ENCODE results near the gene USP25.

USP25 gene

DNA sequence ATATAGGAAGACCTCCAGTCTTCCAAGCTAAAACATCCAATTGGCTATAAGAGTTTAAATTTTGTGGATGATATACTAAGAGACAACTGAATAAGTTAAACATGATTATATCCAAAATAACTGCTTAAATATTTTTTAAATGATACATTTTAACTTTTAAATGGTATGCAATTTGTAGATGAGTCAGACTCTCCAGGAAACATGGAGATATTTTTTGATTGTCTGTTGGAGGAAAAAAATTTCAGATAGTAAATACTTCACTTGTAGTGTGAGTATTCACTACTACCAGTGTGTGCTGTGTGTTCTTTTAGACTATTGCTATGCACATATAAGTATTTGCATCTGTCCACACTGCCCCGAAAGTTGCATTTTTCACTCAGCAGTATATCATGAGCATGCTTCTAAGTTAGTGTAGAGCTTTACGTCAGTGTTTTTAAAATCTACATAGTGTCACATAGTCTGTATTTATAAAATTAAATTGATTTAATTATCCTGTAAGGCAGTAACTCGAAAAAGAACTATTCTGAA lies 91.1 kb downstream of the USP25 start:
- no peak for DNase-seq

GRCh38 chr21:15823486-15824150 lies 93.8 kb downstream of the USP25 start:
- no peak for DNase-seq

GRCh38 chr21:15825700-15826099 lies 95.9 kb downstream of the USP25 start:
- no peak for DNase-seq

- no peak for DNase-seq
Measured at GRCh38 chr21:15826147-15826780, 96.5 kb downstream of the USP25 start.

DNA sequence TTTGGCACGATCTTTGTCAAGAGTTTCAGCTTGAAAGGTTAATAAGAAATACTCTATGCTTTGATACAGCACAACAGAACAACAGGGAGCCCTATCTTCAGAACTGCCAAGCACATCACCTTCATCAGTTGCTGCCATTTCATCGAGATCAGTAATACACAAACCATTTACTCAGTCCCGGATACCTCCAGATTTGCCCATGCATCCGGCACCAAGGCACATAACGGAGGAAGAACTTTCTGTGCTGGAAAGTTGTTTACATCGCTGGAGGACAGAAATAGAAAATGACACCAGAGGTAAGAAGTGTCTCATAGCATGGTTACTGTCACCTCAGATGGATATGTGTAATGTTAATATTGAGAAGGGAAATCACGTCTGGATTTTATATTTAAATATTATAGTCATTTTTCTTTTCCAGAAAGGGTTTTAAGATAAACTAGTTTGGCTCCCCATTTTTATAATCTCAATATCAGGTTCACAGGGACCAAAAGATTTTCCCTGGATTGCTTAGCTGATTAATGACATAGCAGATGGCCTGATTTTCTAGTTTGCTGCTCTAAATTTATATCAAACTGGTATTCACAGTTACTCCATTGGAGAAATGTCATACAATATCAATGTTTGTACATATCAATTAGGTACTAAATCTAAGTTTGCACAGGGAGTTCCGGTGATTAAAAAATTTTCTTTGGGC lies 97.3 kb downstream of the USP25 start:
- no peak for DNase-seq

DNA sequence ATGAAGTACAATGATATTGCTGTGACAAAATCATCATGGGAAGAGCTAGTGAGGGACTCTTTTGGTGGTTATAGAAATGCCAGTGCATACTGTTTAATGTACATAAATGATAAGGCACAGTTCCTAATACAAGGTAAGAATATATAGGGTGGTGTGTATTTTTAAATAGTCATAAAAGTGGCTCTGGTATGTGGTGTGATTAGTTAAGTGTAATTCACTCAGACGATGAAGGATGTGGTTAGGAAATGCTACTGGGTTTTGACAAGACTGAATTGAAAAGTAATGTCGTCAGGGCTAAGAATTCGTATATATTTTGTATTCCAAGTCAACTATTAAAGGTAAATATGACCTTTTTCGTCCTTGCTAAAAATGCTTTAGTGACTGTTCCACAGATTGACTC lies 101.7 kb downstream of the USP25 start:
- DNase-seq = no peak

- DNase-seq = no peak
Measured at GRCh38 chr21:15837645-15838044, 107.9 kb downstream of the USP25 start.

- no peak for DNase-seq
Measured at GRCh38 chr21:15839026-15839425, 109.2 kb downstream of the USP25 start.

GRCh38 chr21:15839601-15840000 lies 109.8 kb downstream of the USP25 start:
- DNase-seq = no peak

GRCh38 chr21:15840406-15840805 lies 110.6 kb downstream of the USP25 start:
- no peak for DNase-seq

DNA sequence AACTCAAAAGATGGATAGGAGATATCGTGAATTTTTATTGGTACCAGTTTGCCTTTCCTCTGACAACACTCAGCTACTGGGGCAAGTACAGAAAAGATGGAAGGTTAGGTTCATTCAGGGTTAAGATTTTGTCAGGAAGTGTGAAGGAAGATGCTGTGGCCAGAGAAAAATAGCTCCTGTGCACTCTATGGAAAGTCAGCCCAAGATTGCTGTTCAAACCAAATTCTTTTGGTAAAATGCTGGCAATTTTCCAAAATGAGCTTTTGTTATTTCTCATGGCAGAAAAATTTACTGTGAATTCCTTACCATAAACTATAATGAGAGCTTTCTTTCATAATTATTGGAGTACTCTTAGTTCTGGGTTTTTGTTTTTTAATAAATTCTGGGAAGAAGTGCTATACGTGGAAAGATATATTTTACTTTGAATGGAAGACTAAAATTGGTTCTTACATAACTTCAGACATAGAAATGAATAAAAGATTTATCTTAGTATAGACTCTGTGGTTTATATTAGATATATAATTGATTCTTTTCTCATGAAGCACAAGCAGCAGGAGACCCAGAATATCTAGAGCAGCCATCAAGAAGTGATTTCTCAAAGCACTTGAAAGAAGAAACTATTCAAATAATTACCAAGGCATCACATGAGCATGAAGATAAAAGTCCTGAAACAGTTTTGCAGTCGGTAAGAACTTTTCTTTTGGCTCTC lies 112.2 kb downstream of the USP25 start:
- no peak for DNase-seq

DNA sequence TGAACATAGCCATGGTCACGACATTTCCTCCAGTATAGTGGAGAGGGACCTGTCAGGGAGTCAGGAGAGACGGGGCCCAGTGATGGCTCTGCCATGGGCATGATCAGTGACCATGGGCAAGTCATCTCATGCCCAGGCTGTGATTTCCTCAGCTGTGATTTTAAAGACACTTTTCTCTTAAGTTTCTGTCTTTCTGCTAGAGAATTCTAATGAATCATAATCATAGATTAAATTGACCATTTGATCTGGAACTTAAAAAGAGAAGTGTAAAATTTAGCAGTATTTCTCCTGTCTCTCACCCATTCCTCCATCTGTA lies 112.7 kb downstream of the USP25 start:
- no peak for DNase-seq

GRCh38 chr21:15843766-15844165 lies 114.0 kb downstream of the USP25 start:
- DNase-seq = no peak

- DNase-seq = no peak
Measured at GRCh38 chr21:15848634-15849560, 119.1 kb downstream of the USP25 start.

DNA sequence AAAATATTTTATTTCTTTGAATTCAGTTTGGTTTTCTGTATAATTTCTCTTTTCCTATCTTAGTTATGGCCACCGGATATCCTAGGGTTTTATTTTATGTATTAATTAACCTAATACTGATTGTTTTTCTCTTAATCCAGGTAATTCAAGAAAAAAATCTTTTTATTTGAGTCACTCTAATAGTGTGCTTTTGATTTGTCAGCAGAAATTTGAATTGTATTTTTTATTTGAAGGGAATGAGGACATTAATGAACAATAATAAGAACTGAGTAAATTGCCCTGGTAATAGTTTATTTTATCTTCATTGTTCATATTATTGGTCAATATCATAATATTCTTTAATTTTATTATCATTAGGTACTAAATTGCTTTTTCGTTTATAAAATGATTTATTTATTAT lies 120.1 kb downstream of the USP25 start:
- DNase-seq = no peak

- no peak for DNase-seq
Measured at GRCh38 chr21:15850645-15851044, 120.9 kb downstream of the USP25 start.

DNA sequence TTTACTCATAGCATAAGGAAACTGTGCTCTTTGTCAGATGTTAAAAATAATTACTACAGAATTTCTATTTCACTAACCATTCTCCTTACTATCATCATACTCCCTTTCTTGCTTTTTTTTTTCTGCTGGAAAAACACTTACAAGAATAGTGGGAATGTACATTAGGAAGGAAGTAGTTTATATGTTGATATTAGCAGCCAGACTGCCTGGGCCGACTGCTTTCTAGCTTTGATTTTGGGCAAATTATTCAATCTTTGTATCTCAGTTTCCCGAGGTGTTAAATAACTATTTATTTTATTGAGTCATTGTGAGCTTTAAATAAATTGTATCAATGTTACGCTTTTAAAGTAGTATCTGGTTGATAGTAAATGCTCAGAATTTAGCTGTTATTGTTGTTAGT lies 122.4 kb downstream of the USP25 start:
- DNase-seq = no peak

GRCh38 chr21:15853126-15853525 lies 123.3 kb downstream of the USP25 start:
- no peak for DNase-seq

- DNase-seq = no peak
Measured at GRCh38 chr21:15856813-15857212, 127.0 kb downstream of the USP25 start.

GRCh38 chr21:15857740-15858139 lies 128.0 kb downstream of the USP25 start:
- no peak for DNase-seq

GRCh38 chr21:15860541-15860940 lies 130.8 kb downstream of the USP25 start:
- no peak for DNase-seq

DNA sequence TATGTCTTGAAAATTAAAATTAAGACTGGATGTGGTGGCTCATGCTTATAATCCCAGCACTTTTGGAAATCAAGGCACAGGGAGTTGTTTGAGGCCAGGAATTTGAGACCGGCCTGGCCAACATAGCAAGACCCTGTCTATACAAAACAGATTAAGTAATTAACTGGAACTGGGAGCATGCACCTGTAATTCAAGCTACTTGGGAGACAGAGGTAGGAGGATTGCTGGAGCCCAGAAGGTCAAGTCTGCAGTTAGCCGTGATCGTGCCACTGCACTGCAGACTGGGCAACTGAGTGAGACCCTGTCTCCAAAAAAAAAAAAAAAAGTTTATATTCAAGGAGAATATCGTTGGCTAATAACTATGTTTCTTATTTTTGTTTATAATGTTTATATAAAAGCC lies 139.2 kb downstream of the USP25 start:
- no peak for DNase-seq

- DNase-seq = no peak
Measured at GRCh38 chr21:15870819-15871218, 141.0 kb downstream of the USP25 start.

Measured in NCI-H524 treated with DMSO at 0.1 percent for 48 hours (cell line).